SK-N-SH (cell line): ENCODE results near the gene HOXC11. TPM values are rescaled to one million over a fixed set of nuclear protein-coding genes. Genes with fewer than 3 reads are reported as not detected.

Experiments
- CTCF ChIA-PET: fragments of 300-600, 350-600 bp; formaldehyde crosslinking; extraction: SDS; loops from one replicate; lab custom pipeline; 2021; lab: Yijun Ruan, JAX
- POLR2A ChIA-PET: fragments of 350-600 bp; sonication (Branson Sonifier 250); formaldehyde crosslinking; extraction: SDS; loops from one replicate; lab custom pipeline; 2020; ENCODE audit warnings: antibody characterized with exemption, inconsistent platforms; lab: Yijun Ruan, JAX
- DNase-seq: peaks from one replicate; pipeline ENCODE4 v3.0.0; 2012
- H2AFZ ChIP-seq: fragments of 200-600 bp; sonication (generic); 2 replicates; pipeline ENCODE4 v1.8.1; 2016; ENCODE audit warnings: antibody characterized with exemption, mild to moderate bottlenecking, low read depth
- H3F3A ChIP-seq: fragments of 200-600 bp; sonication (generic); replicated peaks from 2 replicates; pipeline ENCODE3; 2016; ENCODE audit warnings: antibody characterized with exemption, mild to moderate bottlenecking; ENCODE audit not compliant: insufficient read depth
- H3K27ac ChIP-seq, 2 experiments: fragments of 200-500 bp in 1 of 2; fragments of 200-600 bp in 1 of 2; sonication (Bioruptor generic) in 1 of 2; sonication (generic), shearing (Covaris generic) in 1 of 2; 2 replicates each; pipeline versions ENCODE4 v1.5.1 to v1.6.1; 2014 to 2016; ENCODE audit warnings: low read depth in 2 of 2, inconsistent platforms in 1 of 2, low read length in 1 of 2, mild to moderate bottlenecking in 1 of 2, mixed read lengths in 1 of 2
- H3K27me3 ChIP-seq: fragments of 200-600 bp; sonication (generic), shearing (Covaris generic); 2 replicates; pipeline ENCODE4 v1.6.1; 2016; ENCODE audit warnings: mixed run types; ENCODE audit not compliant: insufficient read depth
- H3K36me3 ChIP-seq, 2 experiments: fragments of 200-500 bp in 1 of 2; fragments of 200-600 bp in 1 of 2; sonication (Bioruptor generic) in 1 of 2; sonication (generic) in 1 of 2; replicated peaks in 1 of 2; 2 replicates each; pipeline versions ENCODE3 to v1.5.1; 2014 to 2016; ENCODE audit warnings: low read length in 1 of 2, mild to moderate bottlenecking in 1 of 2; ENCODE audit not compliant: insufficient read depth in 2 of 2, control insufficient read depth in 1 of 2
- H3K4me1 ChIP-seq, 2 experiments: fragments of 200-500 bp in 1 of 2; fragments of 200-600 bp in 1 of 2; sonication (Bioruptor generic) in 1 of 2; sonication (generic), shearing (Covaris generic) in 1 of 2; 2 replicates each; pipeline versions ENCODE4 v1.5.1 to v1.6.1; 2014 to 2016; ENCODE audit warnings: low read depth in 1 of 2, low read length in 1 of 2, mixed run types in 1 of 2; ENCODE audit not compliant: insufficient read depth in 2 of 2, control insufficient read depth in 1 of 2
- H3K4me2 ChIP-seq: fragments of 200-600 bp; sonication (generic), shearing (Covaris generic); 2 replicates; pipeline ENCODE4 v1.6.1; 2017; ENCODE audit warnings: mixed run types
- H3K4me3 ChIP-seq, 2 experiments: fragments of 200-500 bp in 1 of 2; fragments of 200-600 bp in 1 of 2; sonication (Bioruptor generic) in 1 of 2; sonication (generic), shearing (Covaris generic) in 1 of 2; 2 replicates each; pipeline versions ENCODE4 v1.5.1 to v1.8.1; 2014 to 2016; ENCODE audit warnings: low read depth in 2 of 2, inconsistent platforms in 1 of 2, low read length in 1 of 2, mild to moderate bottlenecking in 1 of 2, mixed read lengths in 1 of 2, moderate library complexity in 1 of 2
- H3K79me2 ChIP-seq: fragments of 200-600 bp; sonication (generic); 2 replicates; pipeline ENCODE4 v1.8.1; 2017; ENCODE audit warnings: mild to moderate bottlenecking; ENCODE audit not compliant: insufficient read depth
- H3K9ac ChIP-seq: fragments of 200-600 bp; sonication (generic); 2 replicates; pipeline ENCODE4 v1.6.1; 2017; ENCODE audit warnings: mixed run types
- H3K9me2 ChIP-seq: fragments of 200-600 bp; sonication (generic); 2 replicates; pipeline ENCODE4 v1.6.1; 2017; ENCODE audit warnings: mixed run types
- H3K9me3 ChIP-seq: fragments of 200-600 bp; sonication (generic); 2 replicates; pipeline ENCODE4 v1.6.1; 2017; ENCODE audit warnings: mixed run types, mild to moderate bottlenecking, moderate library complexity
- H4K20me1 ChIP-seq: fragments of 200-600 bp; sonication (generic); 2 replicates; pipeline ENCODE4 v1.6.1; 2017; ENCODE audit warnings: mild to moderate bottlenecking, mixed run types; ENCODE audit not compliant: insufficient read depth
- CHD2 ChIP-seq: fragments of 150-350 bp; IDR thresholded peaks from 2 replicates; pipeline ENCODE4 v1.6.1; 2018; ENCODE audit warnings: low read length; ENCODE audit not compliant: partially characterized antibody
- EP300 ChIP-seq, 2 experiments: IDR thresholded peaks; 2 replicates each; pipeline versions ENCODE4 v1.4.0 to v1.6.1; 2012; ENCODE audit warnings: borderline replicate concordance in 1 of 2, low read depth in 1 of 2, low read length in 1 of 2
- EZH2phosphoT487 ChIP-seq: fragments of 200-600 bp; sonication (generic); IDR thresholded peaks from 2 replicates; pipeline ENCODE4 v1.6.1; 2017; ENCODE audit warnings: low read depth, mixed run types, mild to moderate bottlenecking, antibody characterized with exemption, moderate library complexity, borderline replicate concordance
- FOSL2 ChIP-seq: IDR thresholded peaks from 2 replicates; pipeline ENCODE4 v1.4.0; 2012; ENCODE audit warnings: low read depth, mild to moderate bottlenecking, moderate library complexity, borderline replicate concordance
- FOXJ3 ChIP-seq: sonication (generic); formaldehyde crosslinking; IDR thresholded peaks from 2 replicates; pipeline ENCODE4 v1.5.1; 2020; ENCODE audit warnings: mild to moderate bottlenecking, missing genetic modification reagents
- IRF3 ChIP-seq: fragments of 150-350 bp; IDR thresholded peaks from 2 replicates; pipeline ENCODE4 v1.6.1; 2016; ENCODE audit warnings: mild to moderate bottlenecking, low read depth, low read length
- POLR2AphosphoS5 ChIP-seq: IDR thresholded peaks from 2 replicates; pipeline ENCODE4 v1.6.1; 2012; ENCODE audit warnings: low read depth, low read length
- RCOR1 ChIP-seq: fragments of 150-350 bp; IDR thresholded peaks from 2 replicates; pipeline ENCODE4 v1.6.1; 2017; ENCODE audit warnings: antibody characterized with exemption, low read length
- TAF1 ChIP-seq: IDR thresholded peaks from 2 replicates; pipeline ENCODE4 v1.6.1; 2012; ENCODE audit warnings: low read depth, mild to moderate bottlenecking, low read length, moderate library complexity, borderline replicate concordance
- ZBTB33 ChIP-seq: IDR thresholded peaks from 2 replicates; pipeline ENCODE4 v1.4.0; 2012; ENCODE audit warnings: low read depth, borderline replicate concordance
- WGBS: methylation state at CpG from one replicate; pipeline ENCODE4 v1.1.6; 2017; ENCODE audit warnings: low lambda C conversion rate; 5-methylcytosine and 5-hydroxymethylcytosine counted together
- polyA plus RNA-seq, 3 experiments: library from polyadenylated mRNA; depleted of rRNA; stranded (reverse); fragments of >200 nt; gene quantifications; 2 replicates each; pipeline ENCODE4 v1.2.3, GENCODE V29; 2012
- TF ChIP-seq, protein P1 (sequence below): IDR thresholded peaks from 2 replicates; pipeline ENCODE4 v1.6.1; 2012; ENCODE audit warnings: mild to moderate bottlenecking, low read depth, low read length, moderate library complexity

Gene HOXC11
- polyA plus RNA-seq, 1 of the 3 experiments (the other 2 are of a cell fraction) = not detected

DNA sequence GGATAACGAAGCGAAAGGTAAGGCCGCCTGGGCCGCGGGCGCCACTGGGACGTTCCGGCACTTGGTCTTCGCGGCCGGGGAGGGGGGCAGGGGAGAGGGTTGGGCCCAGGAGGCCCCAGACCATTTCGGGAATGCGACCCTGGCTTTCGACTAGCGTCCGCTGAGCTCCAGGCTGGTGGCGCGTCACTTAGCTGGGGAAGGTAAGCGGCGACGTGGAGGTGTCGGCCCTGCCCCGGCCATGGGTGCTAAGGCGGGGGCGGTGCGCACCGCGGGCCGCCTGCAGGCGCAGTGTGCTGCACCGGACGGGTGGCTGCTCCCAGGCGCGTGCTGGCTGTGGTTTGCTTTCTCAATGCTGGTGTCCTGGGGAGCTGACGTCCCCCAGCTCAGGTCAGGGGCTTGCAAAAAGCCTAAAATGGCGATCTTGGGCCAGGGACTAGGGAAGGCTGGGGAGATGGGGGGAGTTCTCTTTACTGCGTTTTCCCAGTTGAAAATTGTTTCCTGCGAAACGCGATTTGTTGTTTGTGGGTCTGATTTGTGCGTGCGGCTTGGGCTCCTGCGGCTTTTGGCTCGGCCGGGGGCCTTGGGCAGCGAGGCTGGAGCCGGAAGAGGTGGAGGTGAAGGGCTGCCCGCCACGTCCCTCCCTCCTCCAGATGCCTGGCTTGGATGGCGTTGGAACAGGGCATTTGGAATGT is 13.2 kb downstream of the HOXC11 start:
- H3K27ac ChIP-seq = no peak overlapping the region
- peaks cover 0 to 12% of the 10 kb centered on the region in 2 experiments; a peak in 1 of 4 replicates for H3K4me1 ChIP-seq
- no peaks in the 10 kb centered on the region for H4K20me1 ChIP-seq
- peaks cover 95% of the 10 kb centered on the region for H3K27me3 ChIP-seq
- H3K9ac ChIP-seq = no peak overlapping the region
- CTCF ChIA-PET = interaction anchor here (0.8 to 12.8 kb wide), 21 partner anchors 14 to 320 kb away, joined by 3 to 194 read pairs (median 6); partner anchors contain the start of genes HOTAIR, HOXC11, HOXC5 and HOXC6
- POLR2A ChIA-PET = interaction anchor here (1.1 kb wide), 1 partner anchor 230 kb away, joined by 3 read pairs; no protein-coding TSS in a partner anchor
- no peak overlapping the region for H2AFZ ChIP-seq
- H3K4me2 ChIP-seq = peak overlapping the region; percentile 95
- H3F3A ChIP-seq = peaks cover 4% of the 10 kb centered on the region
- 23% methylated on average over 18 of the region's 50 CpGs for WGBS
- no peaks in the 10 kb centered on the region for H3K9me3 ChIP-seq
- H3K9me2 ChIP-seq = no peaks in the 10 kb centered on the region
- H3K4me3 ChIP-seq = peak overlapping the region; percentile 12 to 41; a peak in 2 of 4 replicates
- no peaks in the 10 kb centered on the region for H3K79me2 ChIP-seq
- H3K36me3 ChIP-seq = no peaks in the 10 kb centered on the region
- DNase-seq = peak; percentile 56
- 0 out of 2 replicates have a peak, but pooled peaks have one; percentile 26 for TF ChIP-seq EZH2phosphoT487
- TF ChIP-seq IRF3 = no peak

- no peak overlapping the region for H2AFZ ChIP-seq
- CTCF ChIA-PET = interaction anchor here (0.7 to 12.8 kb wide), 17 partner anchors 13 to 337 kb away, joined by 3 to 194 read pairs (median 7); partner anchors contain the start of genes HOTAIR, HOXC11, HOXC5 and HOXC6
- POLR2A ChIA-PET = interaction anchor here (2.1 kb wide), 1 partner anchor 13 kb away, joined by 5 read pairs; the partner anchor contains the start of gene HOXC9
Measured at GRCh38 chr12:53986686-53987483, 14.0 kb downstream of the HOXC11 start.

More at GRCh38 chr12:53986686-53987483, 14.0 kb downstream of the HOXC11 start:
- Histone ChIP-seq H3K9me3 (no peaks in the 10 kb centered on the region), H3K4me3 (no peak overlapping the region), H3K9me2 (no peaks in the 10 kb centered on the region), H3K27me3 (peaks cover 95% of the 10 kb centered on the region), H3K4me1 (peaks cover 0 to 12% of the 10 kb centered on the region in 2 experiments; a peak in 1 of 4 replicates), H4K20me1 (no peaks in the 10 kb centered on the region), H3K27ac (no peak overlapping the region), H3K4me2 (no peak overlapping the region), H3K36me3 (no peaks in the 10 kb centered on the region), H3K79me2 (no peaks in the 10 kb centered on the region), H3F3A (peaks cover 5% of the 10 kb centered on the region), H3K9ac (no peak overlapping the region)
- DNase-seq = no peak
- WGBS = 36% methylated on average over 20 of the region's 21 CpGs
- TF ChIP-seq FOSL2 (no peak), RCOR1 (no peak), POLR2AphosphoS5 (no peak), FOXJ3 (no peak), TAF1 (no peak), CHD2 (no peak), ZBTB33 (no peak), EP300 (IDR thresholded peaks at IDR 0.05; ENCODE audit: borderline replicate concordance in 1 of 2, low read depth in 1 of 2, low read length in 1 of 2) (no peak)
- TF ChIP-seq, protein P1, sequence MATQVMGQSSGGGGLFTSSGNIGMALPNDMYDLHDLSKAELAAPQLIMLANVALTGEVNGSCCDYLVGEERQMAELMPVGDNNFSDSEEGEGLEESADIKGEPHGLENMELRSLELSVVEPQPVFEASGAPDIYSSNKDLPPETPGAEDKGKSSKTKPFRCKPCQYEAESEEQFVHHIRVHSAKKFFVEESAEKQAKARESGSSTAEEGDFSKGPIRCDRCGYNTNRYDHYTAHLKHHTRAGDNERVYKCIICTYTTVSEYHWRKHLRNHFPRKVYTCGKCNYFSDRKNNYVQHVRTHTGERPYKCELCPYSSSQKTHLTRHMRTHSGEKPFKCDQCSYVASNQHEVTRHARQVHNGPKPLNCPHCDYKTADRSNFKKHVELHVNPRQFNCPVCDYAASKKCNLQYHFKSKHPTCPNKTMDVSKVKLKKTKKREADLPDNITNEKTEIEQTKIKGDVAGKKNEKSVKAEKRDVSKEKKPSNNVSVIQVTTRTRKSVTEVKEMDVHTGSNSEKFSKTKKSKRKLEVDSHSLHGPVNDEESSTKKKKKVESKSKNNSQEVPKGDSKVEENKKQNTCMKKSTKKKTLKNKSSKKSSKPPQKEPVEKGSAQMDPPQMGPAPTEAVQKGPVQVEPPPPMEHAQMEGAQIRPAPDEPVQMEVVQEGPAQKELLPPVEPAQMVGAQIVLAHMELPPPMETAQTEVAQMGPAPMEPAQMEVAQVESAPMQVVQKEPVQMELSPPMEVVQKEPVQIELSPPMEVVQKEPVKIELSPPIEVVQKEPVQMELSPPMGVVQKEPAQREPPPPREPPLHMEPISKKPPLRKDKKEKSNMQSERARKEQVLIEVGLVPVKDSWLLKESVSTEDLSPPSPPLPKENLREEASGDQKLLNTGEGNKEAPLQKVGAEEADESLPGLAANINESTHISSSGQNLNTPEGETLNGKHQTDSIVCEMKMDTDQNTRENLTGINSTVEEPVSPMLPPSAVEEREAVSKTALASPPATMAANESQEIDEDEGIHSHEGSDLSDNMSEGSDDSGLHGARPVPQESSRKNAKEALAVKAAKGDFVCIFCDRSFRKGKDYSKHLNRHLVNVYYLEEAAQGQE = no peak
